ENCODE measurements around the gene SCMH1. TPM values are rescaled to one million over a fixed set of nuclear protein-coding genes. Genes with fewer than 3 reads are reported as not detected.

Gene SCMH1
- total RNA-seq, 1 experiment from 2014 or later, result 42.7 TPM

GRCh38 chr1:41272601-41273000 is 30.5 kb upstream of the SCMH1 start:
- POLR2A ChIA-PET, result no interaction called here

DNA sequence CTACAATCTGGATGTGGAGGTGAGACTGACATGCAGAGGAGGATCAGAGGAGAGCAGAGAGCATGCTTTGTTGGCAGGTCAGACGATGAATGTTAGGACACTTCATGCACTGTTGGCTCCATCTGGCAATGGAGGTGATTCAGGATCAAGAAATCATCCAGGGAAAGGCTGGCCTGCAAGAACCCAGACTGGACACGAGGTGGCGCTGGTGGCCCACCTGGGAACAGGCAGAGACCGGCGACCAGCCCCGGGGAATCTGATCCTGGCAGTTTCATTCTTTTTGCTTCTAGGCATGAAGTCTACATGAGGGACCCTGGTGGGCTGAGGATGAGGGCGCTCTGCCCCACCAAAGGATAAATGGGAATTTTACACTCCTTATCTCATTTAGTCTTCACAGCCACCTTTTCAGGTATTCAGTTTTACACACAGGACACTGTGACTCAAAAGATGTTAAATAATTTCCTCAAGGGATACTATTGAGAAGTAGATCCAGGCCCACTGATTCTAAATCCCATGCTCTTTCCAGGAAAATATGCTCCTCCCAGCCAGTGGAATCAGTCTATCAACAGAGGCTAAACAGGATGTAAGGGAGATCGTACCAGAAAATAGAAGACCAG is 26.2 kb upstream of the SCMH1 start:
- Histone ChIP-seq H3K9me3 (ENCODE audit: control insufficient read depth, insufficient read depth, low read depth, low read length) (no peaks in the 10 kb centered on the region), H3K27me3 (ENCODE audit: control insufficient read depth, insufficient read depth, low read length) (no peaks in the 10 kb centered on the region; the same call in 1 of the 2 replicates), H3K36me3 (ENCODE audit: control insufficient read depth, insufficient read depth, low read length) (no peaks in the 10 kb centered on the region), H3K4me1 (ENCODE audit: control insufficient read depth, insufficient read depth, low read length) (no peaks in the 10 kb centered on the region), H3K4me3 (ENCODE audit: low read depth in 2 of 2, low read length in 2 of 2) (no peak overlapping the region), H3K27ac (ENCODE audit: low read length) (peak overlapping the region; percentile 44; the same call in 1 of the 2 replicates)
- peak; percentile 85 for ATAC-seq
- in situ Hi-C loops (cut with HindIII; ENCODE audit: low pct_unique_long_range_greater_than_20kb, low sequenced_read_pairs) (no loop called here), intact Hi-C loops (cut with micrococcal nuclease; ENCODE audit: unreplicated experiment) (loop anchor here (2.0 to 5.0 kb wide), 2 partner anchors 149 to 165 kb away; no protein-coding TSS in a partner anchor)
- POLR2A ChIA-PET, result no interaction called here
- TF ChIP-seq POLR2AphosphoS5 (IDR thresholded peaks at IDR 0.05; ENCODE audit: low read depth, low read length) (no peak), SIN3A (IDR thresholded peaks at IDR 0.05; ENCODE audit: borderline replicate concordance, insufficient read depth, low read depth, low read length) (no peak), TCF7L2 (IDR thresholded peaks at IDR 0.05; ENCODE audit: low read depth, low read length) (no peak), REST (IDR thresholded peaks at IDR 0.05; ENCODE audit: insufficient read depth in 1 of 2, low read depth in 2 of 2, low read length in 1 of 2) (no peak)
- TF ChIP-seq, protein P1, sequence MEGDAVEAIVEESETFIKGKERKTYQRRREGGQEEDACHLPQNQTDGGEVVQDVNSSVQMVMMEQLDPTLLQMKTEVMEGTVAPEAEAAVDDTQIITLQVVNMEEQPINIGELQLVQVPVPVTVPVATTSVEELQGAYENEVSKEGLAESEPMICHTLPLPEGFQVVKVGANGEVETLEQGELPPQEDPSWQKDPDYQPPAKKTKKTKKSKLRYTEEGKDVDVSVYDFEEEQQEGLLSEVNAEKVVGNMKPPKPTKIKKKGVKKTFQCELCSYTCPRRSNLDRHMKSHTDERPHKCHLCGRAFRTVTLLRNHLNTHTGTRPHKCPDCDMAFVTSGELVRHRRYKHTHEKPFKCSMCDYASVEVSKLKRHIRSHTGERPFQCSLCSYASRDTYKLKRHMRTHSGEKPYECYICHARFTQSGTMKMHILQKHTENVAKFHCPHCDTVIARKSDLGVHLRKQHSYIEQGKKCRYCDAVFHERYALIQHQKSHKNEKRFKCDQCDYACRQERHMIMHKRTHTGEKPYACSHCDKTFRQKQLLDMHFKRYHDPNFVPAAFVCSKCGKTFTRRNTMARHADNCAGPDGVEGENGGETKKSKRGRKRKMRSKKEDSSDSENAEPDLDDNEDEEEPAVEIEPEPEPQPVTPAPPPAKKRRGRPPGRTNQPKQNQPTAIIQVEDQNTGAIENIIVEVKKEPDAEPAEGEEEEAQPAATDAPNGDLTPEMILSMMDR (IDR thresholded peaks at IDR 0.05), result peak; percentile 99
- BruUV-seq (replicated peaks), result no TSS peak
- DNase-seq (ENCODE audit: low read depth, low spot score), result peak; percentile 63
- CTCF ChIA-PET, result interaction anchor here (0.5 to 1.1 kb wide), 2 partner anchors 150 to 245 kb away, joined by 3 to 6 read pairs; no protein-coding TSS in a partner anchor

More at GRCh38 chr1:41272601-41273000, 30.5 kb upstream of the SCMH1 start:
- no TSS peak for BruUV-seq (replicated peaks)
- CTCF ChIA-PET, result no interaction called here
- Histone ChIP-seq H3K4me1 (ENCODE audit: control insufficient read depth, insufficient read depth, low read length) (no peaks in the 10 kb centered on the region), H3K27me3 (ENCODE audit: control insufficient read depth, insufficient read depth, low read length) (peaks cover 2% of the 10 kb centered on the region; the same call in 1 of the 2 replicates), H3K36me3 (ENCODE audit: control insufficient read depth, insufficient read depth, low read length) (no peaks in the 10 kb centered on the region), H3K4me3 (ENCODE audit: low read depth in 2 of 2, low read length in 2 of 2) (no peak overlapping the region), H3K9me3 (ENCODE audit: control insufficient read depth, insufficient read depth, low read depth, low read length) (no peaks in the 10 kb centered on the region), H3K27ac (ENCODE audit: low read length) (no peak overlapping the region)
- in situ Hi-C loops (cut with HindIII; ENCODE audit: low pct_unique_long_range_greater_than_20kb, low sequenced_read_pairs) (no loop called here), intact Hi-C loops (cut with micrococcal nuclease; ENCODE audit: unreplicated experiment) (no loop called here)
- ATAC-seq (no peak), DNase-seq (ENCODE audit: low read depth, low spot score) (no peak)
- TF ChIP-seq SIN3A (IDR thresholded peaks at IDR 0.05; ENCODE audit: borderline replicate concordance, insufficient read depth, low read depth, low read length) (no peak), POLR2AphosphoS5 (IDR thresholded peaks at IDR 0.05; ENCODE audit: low read depth, low read length) (no peak), REST (IDR thresholded peaks at IDR 0.05; ENCODE audit: insufficient read depth in 1 of 2, low read depth in 2 of 2, low read length in 1 of 2) (peak in 1 of 2 experiments; percentile 44; a peak in 1 of 4 replicates)
- TF ChIP-seq, protein P1 (IDR thresholded peaks at IDR 0.05), result no peak

Data from Panc1 (cell line).